HG03066 (cell line): ENCODE measurements around the gene MVD.

ENCODE experiments used
- ATAC-seq: cut with Tn5 transposase; IDR thresholded peaks from one replicate; pipeline ENCODE4 v1.9.1; 2021; ENCODE audit warnings: low read depth; ENCODE audit not compliant: unreplicated experiment

MVD gene

GRCh38 chr16:88658714-88659113, 4.2 kb downstream of the MVD start:
- ATAC-seq = no peak

- ATAC-seq = no peak
Measured at GRCh38 chr16:88657371-88657770, 5.5 kb downstream of the MVD start.

GRCh38 chr16:88656291-88656980, 6.5 kb downstream of the MVD start:
- no peak for ATAC-seq

GRCh38 chr16:88655733-88656281, 7.1 kb downstream of the MVD start:
- no peak for ATAC-seq

- ATAC-seq = no peak
Measured at GRCh38 chr16:88655053-88655732, 7.7 kb downstream of the MVD start.

- ATAC-seq = no peak
Measured at GRCh38 chr16:88654363-88655052, 8.4 kb downstream of the MVD start.

GRCh38 chr16:88653596-88654362, 9.1 kb downstream of the MVD start:
- no peak for ATAC-seq

- ATAC-seq = no peak
Measured at GRCh38 chr16:88653101-88653500, 9.8 kb downstream of the MVD start.

GRCh38 chr16:88652762-88653063, 10.2 kb downstream of the MVD start:
- ATAC-seq = no peak

GRCh38 chr16:88651989-88652761, 10.7 kb downstream of the MVD start:
- no peak for ATAC-seq

- peak; percentile 74 for ATAC-seq
Measured at GRCh38 chr16:88651276-88651988, 11.5 kb downstream of the MVD start.

GRCh38 chr16:88650749-88651275, 12.1 kb downstream of the MVD start, which contains the start of gene CYBA:
Gene CYBA (minus strand): TSS chr16:88651053. CDS start chr16:88651013, 40 bp downstream.
- ATAC-seq = peak; percentile 71

GRCh38 chr16:88649924-88650748, 12.8 kb downstream of the MVD start:
- ATAC-seq = peak; percentile 6

- no peak for ATAC-seq
Measured at GRCh38 chr16:88649195-88649923, 13.5 kb downstream of the MVD start.

- ATAC-seq = no peak
Measured at GRCh38 chr16:88647178-88648070, 15.5 kb downstream of the MVD start.

GRCh38 chr16:88646345-88647034, 16.4 kb downstream of the MVD start:
- no peak for ATAC-seq
